Stimulated activated CD4-positive, alpha-beta T cell treated with anti-CD3 and anti-CD28 coated beads, Interleukin-15, amount 100 ng/mL, for 24 hours (primary cell): ENCODE measurements around the gene HOXD1.
A peak's percentile ranks its signal among the peaks of the same experiment; 100 is the strongest.

Experiments
- DNase-seq: peaks from one replicate; pipeline ENCODE4 v3.0.0-alpha.2; 2020

The HOXD1 gene

DNA sequence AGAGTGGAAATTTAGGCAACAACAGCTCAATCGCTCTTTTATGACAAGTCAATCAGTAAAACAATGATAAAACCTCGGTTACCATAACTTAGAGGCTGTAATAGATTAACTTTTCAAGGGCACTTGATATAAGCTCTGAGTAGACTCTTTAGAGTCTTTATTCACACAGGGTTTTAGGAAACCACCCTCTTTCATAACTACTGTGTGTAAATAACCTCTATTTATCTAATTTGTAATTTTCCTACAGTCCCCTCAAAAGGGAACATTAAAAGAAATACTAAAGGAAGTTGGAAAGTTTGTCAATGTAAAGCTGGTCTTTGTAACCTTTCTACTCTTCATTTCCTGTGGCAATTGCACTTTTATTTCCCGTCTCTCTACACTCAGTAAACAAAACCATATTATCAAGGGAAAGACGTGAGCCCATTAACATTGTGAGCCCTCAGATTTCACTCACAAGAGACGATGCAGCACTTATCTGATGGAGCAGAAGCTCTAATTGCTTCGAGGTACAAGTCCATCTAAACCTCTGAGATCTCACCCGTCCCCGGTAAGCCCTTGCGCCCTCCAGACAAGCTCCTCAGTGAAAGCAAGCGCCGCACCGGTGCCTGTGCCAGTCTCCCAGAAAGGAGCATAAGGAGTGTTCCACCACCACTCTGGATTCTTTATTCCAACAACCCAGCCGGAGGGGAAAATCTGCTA lies 1.1 kb upstream of the HOXD1 start:
- DNase-seq = no peak

DNA sequence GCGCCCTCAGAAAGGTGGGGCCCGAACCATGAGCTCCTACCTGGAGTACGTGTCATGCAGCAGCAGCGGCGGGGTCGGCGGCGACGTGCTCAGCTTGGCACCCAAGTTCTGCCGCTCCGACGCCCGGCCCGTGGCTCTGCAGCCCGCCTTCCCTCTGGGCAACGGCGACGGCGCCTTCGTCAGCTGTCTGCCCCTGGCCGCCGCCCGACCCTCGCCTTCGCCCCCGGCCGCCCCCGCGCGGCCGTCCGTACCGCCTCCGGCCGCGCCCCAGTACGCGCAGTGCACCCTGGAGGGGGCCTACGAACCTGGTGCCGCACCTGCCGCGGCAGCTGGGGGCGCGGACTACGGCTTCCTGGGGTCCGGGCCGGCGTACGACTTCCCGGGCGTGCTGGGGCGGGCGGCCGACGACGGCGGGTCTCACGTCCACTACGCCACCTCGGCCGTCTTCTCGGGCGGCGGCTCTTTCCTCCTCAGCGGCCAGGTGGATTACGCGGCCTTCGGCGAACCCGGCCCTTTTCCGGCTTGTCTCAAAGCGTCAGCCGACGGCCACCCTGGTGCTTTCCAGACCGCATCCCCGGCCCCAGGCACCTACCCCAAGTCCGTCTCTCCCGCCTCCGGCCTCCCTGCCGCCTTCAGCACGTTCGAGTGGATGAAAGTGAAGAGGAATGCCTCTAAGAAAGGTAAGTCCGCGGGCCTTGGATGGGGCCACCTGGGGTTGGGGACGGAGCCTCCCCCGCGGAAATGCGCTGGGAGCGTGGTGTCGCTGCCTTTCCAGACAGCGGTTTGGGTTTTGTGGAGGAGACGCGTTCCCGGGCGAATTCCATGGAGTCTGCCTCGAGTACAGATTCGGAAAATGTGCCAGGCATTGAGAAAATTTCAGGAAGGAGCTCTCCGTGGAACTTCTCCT lies 559 bp downstream of the HOXD1 start:
- peak; percentile 17 for DNase-seq

DNA sequence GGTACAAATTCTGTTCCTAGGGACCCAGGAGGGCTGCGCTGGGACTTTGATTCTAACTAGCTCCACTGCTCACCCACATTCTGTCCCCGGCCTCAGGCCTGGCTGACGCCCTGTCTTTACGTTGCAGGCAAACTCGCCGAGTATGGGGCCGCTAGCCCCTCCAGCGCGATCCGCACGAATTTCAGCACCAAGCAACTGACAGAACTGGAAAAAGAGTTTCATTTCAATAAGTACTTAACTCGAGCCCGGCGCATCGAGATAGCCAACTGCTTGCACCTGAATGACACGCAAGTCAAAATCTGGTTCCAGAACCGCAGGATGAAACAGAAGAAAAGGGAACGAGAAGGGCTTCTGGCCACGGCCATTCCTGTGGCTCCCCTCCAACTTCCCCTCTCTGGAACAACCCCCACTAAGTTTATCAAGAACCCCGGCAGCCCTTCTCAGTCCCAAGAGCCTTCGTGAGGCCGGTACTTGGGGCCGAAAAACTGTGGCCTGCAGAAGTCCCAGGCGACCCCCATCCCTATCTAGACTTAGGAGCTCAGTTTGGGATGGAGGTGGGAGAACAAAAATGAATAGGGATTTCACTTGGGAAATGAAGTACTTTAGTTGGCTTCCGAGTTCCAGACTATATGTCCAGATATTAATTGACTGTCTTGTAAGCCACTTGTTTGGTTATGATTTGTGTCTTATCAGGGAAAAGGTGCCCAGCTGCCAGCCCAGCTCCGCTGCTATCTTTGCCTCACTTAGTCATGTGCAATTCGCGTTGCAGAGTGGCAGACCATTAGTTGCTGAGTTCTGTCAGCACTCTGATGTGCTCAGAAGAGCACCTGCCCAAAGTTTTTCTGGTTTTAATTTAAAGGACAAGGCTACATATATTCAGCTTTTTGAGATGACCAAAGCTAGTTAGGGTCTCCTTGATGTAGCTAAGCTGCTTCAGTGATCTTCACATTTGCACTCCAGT lies 1.5 kb downstream of the HOXD1 start:
- DNase-seq = no peak

DNA sequence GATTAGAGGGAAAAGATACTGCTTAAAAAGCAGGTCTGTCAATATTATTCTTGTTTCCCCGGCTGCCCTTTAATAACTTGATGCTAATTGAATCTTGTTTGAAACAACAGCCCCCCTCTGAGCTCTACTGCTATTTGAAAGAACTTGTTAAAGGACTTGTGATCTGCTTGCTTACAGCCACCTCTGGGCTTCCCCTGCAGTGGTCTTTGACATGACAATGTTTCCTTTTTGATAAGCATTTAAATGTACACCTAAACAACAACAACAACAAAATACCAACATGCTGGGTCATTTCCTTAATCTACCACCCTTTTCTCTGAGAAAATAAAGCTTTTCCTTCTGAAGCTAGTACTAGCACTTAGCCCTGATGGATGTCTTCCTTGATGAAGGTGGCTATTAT lies 3.9 kb downstream of the HOXD1 start:
- no peak for DNase-seq

DNA sequence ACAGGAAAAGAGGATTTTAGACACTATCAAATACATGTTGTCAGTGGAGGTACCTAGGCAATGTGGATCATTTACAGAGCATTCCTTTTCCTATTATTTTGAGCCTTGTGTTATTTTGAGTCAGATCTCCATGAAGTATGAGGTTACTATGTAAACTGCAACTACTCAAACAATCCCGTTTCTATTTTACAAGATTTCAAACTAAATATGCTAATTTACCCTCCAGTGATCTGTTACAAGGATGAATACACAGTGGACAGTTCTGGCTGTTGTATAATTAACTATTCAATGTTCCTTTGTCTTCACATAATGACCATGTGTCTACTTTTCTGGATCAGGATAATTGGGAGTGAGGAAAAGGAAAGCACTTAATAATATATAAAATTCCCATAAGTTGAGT lies 4.6 kb downstream of the HOXD1 start:
- no peak for DNase-seq

DNA sequence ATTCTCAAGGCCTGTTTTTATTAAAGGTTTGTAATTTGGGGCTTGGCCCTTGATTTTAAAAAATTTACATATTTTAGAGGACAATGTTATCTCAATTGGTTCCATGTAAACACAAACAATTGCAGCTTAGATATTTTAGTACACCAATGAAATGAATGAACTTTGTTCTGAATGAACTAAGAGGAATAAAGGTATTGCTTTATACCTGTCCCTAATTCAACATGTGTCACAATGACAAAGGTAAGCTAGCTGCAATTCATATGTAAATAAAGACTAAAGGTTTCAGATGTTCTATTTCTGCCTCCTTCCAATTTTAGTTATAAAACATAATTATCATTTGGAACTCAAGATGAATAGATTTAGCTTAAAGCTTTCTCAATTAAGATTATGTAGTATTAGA lies 11.4 kb downstream of the HOXD1 start:
- DNase-seq = no peak

DNA sequence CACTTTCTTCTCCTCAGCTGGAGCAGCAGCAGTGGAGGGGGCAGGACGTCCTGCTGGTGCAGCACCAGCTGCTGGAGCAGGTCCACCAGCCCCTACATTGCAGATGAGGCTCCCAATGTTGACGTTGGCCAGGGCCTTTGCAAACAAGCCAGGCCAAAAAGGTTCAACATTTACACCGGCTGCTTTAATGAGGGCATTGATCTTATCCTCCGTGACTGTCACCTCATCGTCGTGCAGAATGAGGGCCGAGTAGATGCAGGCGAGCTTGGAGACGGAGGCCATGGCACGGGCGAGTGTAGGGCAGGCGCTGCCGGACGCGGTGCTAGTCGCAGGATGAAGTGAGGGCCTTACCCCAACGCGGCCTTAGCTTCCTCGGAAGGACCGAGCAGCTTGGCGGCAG lies 12.5 kb downstream of the HOXD1 start:
- DNase-seq = no peak

DNA sequence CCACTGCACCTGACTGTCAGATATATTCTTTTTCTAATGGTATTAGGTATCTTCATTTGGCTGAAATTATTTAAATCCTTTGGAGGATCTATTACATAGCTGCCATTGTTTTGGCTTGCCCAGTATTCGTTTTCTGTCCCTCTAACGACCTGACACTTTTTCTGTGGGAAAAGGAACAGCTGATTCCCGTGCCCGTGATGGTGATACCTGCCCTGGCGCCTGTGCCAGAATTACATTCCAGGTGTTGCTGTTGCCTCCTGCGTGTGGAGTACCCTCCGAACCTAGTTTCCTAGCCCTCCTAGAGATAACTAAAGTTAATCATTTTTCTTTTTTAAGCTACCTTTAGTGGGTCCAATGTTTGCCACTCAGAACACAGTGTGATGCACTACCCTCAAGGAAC lies 14.0 kb downstream of the HOXD1 start:
- DNase-seq = no peak

DNA sequence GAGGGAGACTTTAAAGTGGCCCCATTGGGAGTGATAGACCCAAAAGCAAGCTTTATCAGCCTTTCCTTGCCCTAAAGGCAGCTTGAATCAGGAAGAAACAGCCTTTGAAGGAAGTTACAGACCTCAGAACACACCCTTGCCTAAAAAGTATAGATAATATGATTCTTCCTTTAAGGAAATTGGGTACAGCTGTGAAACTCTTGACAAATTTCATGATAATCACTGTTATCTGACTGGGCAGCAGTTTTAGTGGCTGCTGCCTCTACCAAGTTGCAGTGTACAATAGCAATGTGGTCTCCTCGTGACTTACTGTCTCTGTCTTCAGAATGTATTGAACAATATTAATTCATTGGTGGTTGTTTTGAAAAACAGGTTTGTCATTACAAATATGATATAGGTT lies 16.7 kb downstream of the HOXD1 start:
- no peak for DNase-seq

DNA sequence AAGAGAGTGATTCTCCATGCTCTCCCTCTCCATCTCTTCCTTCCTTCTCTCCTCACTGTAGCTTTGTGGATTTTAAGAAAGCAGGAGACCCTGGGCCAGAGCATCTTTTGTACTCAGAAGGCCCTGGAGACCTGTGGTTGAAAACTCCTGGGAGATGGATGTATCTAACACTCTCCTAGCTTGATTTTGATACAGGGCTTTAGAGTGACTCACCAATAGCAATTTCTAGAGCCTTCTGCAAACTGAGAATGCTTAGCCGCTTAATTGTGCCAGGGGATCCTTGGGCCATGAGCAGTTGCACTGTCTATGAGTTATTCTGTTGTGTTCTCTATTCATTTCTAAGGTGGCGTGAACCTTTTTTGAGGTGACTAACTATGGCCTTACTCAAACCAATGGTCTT lies 17.7 kb downstream of the HOXD1 start:
- DNase-seq = no peak

DNA sequence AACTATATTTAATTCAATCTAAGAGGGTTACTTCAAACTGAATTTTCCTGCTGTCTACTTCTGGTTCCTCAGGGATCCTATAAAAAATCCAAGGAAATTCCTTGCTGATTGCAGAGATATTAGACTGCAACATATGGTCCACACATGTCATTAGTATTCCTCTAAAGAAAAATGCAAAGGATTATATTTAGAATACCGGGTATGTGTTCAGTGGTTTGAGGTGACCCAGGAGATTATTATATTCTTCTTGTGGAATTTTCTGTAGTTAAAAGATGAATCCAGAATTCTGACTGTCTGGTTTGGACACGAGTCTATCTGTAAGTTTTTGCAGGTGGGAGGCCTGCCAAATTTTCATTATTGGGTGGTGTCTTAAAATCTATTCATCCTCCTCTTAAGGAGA lies 18.2 kb downstream of the HOXD1 start:
- no peak for DNase-seq

DNA sequence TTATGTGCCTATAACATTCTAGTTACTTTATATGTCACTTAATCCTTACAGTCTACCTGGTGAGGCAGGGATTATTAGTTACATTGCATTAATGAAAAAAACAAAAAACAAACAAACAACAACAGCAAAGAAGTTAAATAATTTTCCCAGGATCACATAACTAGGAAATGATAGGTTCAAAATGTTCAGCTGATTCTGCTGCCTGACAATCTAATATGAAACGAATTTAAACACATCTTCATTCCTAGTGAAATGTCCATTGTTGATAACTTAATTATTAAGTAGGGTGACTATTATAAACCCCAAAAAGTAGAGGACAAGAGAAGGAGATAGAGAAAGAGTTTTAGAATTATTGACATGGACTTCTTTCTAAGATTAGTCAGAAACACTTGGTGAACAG lies 22.6 kb downstream of the HOXD1 start:
- DNase-seq = no peak

DNA sequence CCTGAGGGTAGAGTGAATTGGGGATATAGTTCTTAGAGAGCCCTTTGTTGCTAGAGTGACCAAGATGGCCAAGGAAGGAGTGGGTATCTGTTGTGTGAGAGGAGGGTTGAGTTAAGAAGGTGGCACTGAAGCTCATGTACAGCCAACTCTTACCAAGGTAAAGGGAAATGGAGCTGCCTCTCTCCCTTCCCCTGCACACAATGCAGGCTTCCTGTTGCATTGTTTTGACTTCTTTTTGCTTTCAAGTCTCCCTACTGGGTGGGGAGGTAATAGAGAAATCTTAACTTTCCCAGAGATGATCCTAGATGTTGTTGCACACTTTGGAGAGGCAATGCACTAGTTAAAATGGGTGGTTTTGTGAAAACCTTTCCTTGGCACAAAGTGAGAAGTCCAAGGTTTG lies 23.8 kb downstream of the HOXD1 start:
- no peak for DNase-seq

DNA sequence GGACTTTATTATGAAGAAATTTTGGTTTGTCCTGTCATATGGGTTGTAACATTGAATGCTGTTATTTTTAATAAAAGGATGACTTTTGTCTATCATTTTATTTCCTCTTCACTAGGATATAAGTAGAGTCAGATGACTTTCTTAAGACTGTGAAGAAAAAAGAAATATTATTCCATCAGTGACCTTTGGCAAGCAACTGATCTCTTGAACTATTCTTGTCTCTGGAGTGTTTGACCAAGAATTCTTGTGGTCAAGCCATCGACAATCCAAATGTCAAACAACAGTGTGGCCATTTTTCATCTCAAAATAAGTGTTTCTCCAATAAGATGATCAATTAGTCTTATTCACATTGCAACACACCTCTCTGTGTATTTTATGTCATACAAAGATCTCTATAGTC lies 24.9 kb downstream of the HOXD1 start:
- DNase-seq = no peak

DNA sequence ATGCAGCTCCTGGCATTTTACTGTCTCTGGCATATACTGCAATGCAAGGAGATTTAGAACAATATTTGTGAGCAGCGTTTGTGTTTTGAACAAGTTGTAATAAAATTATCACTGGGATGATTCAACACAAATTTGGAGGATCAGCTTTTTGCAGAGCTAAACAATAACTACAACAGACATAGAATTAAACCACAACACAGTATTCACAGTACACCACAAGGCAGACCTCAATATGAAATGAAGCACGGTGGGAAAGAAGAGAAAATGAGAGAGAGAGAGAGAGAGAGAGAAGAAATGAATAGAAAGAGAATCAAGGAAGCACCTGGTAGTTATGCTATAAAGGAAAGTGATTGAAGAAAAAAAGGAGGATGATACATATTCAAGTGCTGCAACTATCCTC lies 39.4 kb downstream of the HOXD1 start:
- DNase-seq = no peak

DNA sequence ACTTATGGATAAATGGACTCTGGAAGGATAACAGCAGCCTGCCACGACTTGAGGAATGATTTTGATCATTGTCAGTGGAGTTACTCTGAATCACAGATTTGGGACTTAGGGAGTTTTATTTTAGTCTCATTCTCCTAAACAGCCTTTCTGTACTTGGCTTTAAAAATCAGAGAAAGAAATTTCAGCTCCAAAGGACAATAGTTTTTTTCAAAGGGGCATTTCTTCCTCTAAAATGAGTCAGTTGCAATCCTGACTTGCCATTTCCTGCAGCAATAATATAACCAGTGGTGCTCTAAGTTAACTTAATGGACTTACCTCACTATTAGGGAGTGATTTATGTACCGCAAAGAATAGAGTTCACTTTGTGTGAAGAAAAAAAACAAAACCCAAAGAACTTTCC lies 45.7 kb downstream of the HOXD1 start:
- DNase-seq = no peak

DNA sequence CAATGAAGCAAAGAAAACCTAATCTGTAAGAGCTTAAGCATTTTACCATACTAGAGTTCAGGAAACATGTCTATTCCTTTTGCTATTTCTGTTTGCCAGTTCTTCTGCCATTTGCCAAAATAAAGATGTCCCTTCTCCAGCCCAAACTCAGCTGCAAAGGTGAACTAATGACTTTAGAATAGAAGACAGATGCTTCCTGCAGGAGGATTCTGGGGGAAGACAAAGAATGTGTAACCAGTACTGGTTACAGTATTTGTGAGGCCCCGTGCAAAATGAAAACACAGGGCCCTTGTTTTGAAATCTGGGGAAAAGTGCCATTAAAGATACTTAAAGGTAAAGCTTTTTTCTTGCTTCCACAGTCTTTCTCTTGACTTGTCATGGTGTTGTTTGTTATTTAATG lies 46.5 kb downstream of the HOXD1 start:
- no peak for DNase-seq

DNA sequence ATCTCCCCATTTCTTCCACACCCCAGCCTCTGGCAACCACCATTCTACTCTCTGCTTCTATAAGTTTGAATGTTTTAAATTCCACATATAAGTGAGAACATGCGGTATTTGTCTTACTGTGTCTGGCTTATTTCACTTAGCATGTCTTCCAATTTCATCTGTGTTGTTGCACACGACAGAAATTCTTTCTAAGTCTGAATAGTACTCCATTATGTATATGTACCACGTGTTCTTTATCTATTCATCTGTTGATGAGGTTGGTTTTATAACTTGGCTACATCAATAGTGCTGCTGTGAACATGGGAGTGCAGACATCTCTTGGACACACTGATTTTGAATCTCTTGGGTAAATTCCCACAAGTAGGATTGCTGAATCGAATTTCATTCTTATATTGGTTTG lies 49.0 kb downstream of the HOXD1 start:
- DNase-seq = no peak

DNA sequence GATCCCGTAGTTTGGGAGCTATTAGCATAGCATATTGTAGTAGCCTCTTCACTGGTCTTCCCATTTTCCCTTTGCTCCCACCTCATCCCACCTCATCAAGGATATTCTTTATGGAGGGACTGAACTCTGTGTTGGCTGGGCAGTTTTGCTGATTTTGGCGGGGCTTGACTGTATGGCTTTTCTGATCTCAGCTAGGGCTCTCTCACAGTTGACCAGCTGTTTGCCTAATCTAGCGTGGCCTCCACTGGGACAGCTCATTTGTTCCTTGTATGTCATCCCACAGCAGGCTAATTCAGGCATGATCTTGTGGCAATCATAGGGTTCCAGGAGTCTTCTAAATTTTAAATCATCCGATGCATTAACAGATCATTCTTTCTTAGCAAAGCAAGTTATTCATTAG lies 50.6 kb downstream of the HOXD1 start:
- DNase-seq = no peak

DNA sequence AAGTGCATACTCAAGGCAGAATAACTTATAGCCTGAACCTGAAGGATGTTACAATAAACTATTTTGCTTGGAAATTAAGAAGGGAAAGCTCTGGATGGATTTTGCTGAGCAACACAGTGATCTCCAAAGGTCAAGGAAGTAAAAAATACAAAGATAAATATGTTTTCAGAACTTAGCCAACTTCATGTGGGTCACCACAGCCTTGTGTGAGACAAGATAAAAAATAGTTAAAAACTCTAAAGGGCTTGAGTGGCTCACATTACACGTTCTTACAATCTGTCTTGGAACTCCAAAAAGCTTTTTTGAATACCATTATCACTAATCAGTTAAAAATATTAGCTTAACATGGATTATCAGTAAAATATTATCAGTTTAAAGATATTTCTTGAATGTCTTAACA lies 51.8 kb downstream of the HOXD1 start:
- DNase-seq = no peak
